ENCODE data around the gene UTP25.

Gene UTP25

DNA sequence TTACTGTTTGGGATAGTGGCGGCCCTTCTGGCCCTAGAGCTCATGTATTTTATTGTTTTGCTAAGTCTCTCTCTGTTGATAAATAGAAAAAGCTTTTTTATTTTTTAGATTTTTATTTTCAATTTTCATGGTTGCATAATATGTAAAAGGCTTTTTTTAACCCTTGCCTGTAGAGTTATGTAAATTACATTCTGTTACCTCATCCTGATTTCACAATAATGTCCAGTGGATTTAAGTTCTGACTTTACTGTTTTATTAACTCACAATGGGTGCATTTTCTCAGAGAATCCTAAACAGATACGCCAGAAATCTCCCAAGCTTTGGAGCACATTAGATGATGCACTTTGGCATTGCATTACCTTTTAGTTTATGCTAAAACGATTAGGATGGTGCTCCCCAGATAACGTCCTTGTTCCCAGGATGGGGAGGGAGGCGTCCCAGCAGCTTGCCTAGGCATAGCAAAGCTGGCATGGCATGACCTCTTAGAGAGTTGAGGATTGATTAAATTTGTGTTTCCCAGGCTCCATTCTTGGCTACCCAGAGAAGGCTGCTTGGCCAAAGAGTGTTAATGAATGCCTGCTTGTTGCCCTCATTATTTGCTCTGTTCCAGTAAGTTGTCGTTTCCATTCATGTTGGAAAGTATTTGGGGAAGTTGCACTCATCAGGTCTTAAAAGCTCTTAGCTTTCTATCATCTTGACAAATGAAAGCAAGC, 17.1 kb downstream of the UTP25 start:
- no peak for DNase-seq

DNA sequence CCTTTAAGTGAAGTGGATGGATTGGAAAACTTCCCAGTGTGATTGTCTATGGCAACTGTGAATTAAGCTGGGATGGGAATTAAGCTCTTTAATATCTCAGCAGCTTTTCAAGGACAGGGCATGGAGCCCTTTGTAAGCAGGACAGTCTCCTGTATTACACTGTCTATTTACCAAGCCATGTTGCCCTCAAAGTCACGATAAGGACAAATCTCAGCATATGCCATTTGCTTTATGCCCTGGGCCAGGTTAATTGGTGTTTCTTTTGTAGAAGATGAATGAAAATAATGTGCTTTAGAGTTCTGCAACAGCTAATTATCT, 17.6 kb downstream of the UTP25 start:
- DNase-seq = no peak

DNA sequence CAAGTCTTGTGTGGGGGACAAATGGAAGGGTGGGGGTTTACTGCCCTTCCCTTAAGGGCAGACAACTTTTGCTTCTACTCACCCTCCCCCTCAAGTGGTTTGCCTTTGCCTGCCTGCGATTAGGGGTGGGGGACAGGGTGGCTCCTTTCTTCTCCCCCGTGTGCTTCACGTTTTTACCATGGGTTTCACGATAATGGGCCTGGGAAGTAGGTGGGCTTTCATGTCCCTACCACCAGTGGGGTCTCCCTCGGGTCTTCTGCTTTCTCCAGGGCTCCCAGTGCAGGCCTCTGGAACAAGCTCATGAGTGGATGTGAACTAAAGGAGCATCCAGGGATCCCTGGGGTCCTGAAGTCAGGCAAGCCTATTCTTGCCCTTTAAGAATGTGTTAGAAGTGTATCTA, 21.6 kb downstream of the UTP25 start:
- DNase-seq = no peak

DNA sequence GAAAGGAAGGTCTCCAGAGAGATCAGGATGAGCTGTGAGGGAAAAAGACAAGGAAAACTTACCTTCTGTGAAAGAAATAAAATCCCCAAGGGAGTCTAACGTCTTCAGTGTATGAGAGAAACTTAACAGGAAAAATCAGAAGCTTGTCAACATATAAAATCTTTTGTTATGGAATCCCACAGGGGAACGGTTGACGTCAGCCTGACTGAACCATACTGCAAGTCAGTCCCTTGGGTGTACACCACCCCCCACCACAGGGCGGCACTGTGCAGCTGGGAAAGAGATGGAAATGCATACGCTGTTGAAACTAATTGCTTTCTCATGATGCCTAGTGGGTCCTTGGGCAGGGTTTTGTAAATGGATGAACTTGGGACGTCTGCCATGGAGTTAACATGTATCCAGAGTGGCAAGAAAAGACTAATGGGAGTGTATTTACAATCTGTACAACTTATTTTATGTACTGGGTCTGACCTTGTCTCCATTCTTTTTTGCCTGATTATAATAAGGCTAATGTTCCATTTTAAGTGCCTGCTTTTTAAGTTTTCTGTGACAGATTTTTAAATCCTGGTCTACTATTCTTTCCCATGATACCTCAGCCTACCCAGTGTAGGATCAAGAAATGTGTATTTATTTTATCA, 22.7 kb downstream of the UTP25 start:
- no peak for DNase-seq

DNA sequence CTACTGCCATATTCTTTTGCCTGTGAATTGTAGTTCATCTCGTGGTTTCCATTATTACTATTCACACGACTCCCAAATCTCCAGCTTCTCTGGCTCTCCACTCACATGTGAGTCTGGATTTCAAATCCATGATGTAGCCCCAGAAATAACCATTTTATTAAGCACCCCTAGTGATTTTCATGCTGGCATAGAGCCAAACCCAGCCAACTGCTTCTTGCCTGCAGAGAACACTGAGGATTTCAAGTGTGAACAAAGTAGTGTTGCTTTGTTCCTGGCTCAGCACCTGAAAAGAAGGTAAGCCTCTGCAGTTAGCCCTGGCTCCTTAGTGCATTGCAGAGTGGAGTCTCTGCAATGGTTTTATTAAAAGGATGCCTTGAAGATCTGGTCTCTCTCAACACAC, 25.9 kb downstream of the UTP25 start:
- no peak for DNase-seq

DNA sequence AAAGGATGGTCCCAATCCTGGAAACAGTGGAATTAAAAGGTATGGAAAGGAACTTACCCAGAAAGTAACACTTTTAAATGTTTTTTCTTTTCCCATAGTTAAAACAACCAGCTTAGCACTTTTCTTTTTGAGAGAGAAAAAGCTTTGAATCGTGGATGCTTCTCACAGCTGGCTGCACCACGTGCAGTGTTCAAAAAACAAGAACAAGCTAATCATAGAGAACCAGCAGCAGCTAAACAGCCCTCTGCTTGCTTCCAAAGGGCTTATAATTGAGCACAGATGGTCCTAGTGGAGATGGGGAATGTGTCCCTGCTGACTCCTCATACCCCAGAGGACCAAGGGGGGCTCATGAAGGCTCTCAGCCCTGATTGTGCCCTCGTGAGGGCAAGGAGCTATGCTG, 26.4 kb downstream of the UTP25 start:
- DNase-seq = no peak

DNA sequence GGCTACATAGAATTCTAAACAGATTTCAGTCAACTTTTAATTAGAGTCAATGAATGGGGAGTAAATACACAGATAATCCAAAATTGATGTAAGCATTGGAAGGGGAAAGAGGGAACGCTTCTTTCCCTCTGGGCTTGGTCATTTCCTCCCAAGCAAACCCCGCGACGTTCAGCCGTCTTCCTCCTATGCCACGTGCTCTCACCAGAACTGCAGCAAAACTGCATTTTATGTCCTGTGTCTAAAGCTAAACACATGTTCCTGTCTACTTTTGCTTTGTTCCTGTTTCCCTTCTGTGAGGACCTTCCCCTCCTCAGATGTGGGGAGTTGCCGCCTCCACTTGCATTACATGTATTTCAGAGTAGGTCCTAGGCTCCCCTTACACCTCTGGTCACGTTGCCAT, 27.2 kb downstream of the UTP25 start:
- no peak for DNase-seq

DNA sequence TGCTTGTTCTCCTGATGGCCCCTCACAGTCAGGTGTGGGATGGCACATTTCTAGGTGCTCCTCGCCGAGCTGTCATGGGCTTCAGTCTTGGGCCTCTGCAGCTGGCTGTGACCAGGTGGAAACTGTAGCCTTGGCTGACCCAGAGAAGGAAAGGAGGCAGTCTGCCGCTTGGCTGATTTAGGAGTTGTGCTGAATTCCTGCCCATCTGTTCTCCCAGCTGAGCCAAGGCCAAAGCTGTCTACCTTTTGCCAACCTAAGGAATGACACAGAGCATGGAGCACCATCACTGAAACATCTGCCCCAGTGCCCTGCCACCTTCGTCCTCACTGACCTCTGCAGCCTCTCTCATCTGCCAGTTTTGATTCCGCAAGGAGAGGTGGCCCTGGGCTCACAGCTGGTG, 27.9 kb downstream of the UTP25 start:
- DNase-seq = no peak

- no peak for DNase-seq
Observed at GRCh38 chr1:209858561-209859103, 30.9 kb downstream of the UTP25 start.

DNA sequence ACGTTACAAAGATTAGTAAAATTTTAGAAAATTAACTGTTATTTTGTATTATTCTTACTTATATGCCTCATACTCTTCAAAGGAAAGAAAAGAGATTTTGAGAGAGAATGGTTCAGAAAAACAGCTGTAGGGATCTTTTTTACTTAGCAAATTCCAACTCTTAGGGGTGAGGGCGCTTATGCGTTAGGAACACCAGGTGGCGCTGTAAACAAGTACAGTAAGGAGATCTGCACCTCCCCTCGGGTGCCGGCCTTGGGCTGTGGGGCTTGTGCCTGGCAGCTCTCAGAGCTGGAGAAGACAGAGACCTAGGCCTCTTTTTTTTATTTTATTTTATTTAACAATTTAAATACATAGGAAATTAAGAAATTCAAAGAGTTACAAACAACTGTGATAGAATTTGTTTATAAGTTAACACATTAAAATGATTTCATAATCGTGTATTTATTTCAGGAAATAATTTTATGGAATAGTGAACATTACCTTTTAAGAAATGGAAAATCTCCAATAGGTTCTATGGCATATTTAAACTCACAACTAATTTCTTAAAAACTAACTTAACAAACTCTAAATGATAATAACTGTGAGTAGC, 32.6 kb downstream of the UTP25 start:
- peak; percentile 24 for DNase-seq

GRCh38 chr1:209861242-209861641, 33.5 kb downstream of the UTP25 start:
- no peak for DNase-seq

- no peak for DNase-seq
Observed at GRCh38 chr1:209862391-209863356, 34.9 kb downstream of the UTP25 start.

GRCh38 chr1:209863766-209864485, 36.2 kb downstream of the UTP25 start:
- DNase-seq = no peak

- peak; percentile 47 for DNase-seq
Observed at GRCh38 chr1:209866201-209866600, 38.4 kb downstream of the UTP25 start.

GRCh38 chr1:209869291-209870149, 41.7 kb downstream of the UTP25 start:
- DNase-seq = no peak

DNA sequence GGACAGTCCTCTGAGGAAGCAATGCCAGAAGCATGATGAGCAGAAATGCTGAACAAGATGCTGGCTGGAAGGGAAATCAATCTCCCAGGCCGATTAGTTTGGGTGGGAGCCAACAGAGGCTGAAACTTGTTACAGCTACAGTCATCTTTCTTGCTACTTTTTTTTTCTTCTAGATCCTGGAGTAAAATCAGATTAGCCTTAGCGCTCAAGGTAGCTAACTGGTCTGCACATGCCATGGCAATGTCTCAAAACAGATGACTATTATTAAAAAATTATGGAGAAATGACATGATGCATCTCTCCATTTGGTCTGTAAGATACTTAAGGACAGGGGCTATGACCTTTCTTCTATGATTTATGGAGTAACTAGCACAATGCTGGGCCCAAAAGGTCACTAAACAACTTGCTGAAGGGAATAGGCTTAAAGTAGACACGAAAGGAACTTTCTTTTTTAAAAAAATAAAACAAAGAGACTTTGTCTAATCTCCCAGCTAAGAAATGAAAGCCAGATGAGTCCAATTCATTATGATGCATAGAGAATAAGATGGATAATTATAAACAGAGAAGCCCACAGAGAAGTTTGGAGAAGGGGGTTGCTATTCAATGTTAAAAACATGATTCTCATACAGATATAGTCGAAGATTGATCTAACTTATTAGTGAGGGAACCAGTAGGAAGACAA, 42.5 kb downstream of the UTP25 start:
- no peak for DNase-seq

GRCh38 chr1:209871006-209871405, 43.2 kb downstream of the UTP25 start:
- DNase-seq = no peak

DNA sequence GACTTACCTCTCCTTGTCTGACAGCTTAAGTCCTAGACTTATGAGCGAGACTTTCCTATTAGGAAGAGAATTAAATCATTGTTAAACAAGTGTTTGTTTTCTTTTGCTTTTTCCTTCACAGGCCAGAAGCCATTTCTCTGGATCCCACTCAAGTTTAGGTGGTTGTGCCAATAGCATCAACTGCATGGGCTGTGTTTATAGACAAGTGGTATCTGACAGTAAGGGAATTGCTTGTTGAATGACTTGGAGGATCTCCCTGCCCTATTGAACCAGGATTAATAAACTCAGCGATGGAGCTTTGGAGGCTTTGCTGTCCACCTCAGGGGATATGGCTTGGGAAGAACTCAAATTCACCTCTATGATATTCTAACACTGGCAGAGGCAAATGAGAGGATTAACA, 43.7 kb downstream of the UTP25 start:
- no peak for DNase-seq

- no peak for DNase-seq
Observed at GRCh38 chr1:209873067-209873799, 45.5 kb downstream of the UTP25 start.

DNA sequence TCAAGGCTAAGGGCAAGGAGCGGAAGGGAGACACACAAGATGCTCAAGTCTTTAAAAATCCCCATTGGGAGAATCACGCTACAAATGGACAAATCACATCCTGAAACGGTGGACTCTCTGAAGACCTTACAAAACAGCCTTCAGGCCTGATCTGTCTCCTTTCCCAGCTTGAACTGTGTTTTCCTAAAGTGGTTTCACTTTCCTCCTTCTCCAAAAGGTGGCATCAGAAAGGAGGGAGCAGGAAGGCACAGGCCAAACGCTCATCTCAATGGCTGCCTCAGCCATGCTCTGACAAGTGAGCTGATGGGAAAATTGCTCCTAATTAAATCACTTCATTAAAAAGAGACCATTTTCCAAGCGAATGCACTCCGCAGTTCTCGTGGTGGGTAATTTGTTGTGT, 47.7 kb downstream of the UTP25 start:
- no peak for DNase-seq
